IPS-15b (cell line): ENCODE measurements around the gene LCN15.
"Not testable (repeated sequence)": the region's sequence is repeated elsewhere in the genome, so short reads cannot be mapped to it uniquely, and the experiment has no call there.

Experiments used
- H3K27me3 ChIP-seq: one replicate; pipeline ENCODE4 v1.6.1; 2013; ENCODE audit warnings: low read length; ENCODE audit not compliant: control insufficient read depth, insufficient read depth
- H3K36me3 ChIP-seq: one replicate; pipeline ENCODE4 v1.6.1; 2013; ENCODE audit warnings: low read length; ENCODE audit not compliant: control insufficient read depth, insufficient read depth
- H3K4me1 ChIP-seq: one replicate; pipeline ENCODE4 v1.6.1; 2013; ENCODE audit warnings: mild to moderate bottlenecking, low read length; ENCODE audit not compliant: control insufficient read depth, insufficient read depth
- H3K4me3 ChIP-seq: one replicate; pipeline ENCODE4 v1.5.1; 2013; ENCODE audit warnings: low read depth, low read length
- H3K9ac ChIP-seq: one replicate; pipeline ENCODE4 v1.6.1; 2013; ENCODE audit warnings: low read depth, mild to moderate bottlenecking, low read length
- H3K9me3 ChIP-seq: one replicate; pipeline ENCODE4 v1.6.1; 2013; ENCODE audit warnings: mild to moderate bottlenecking, low read length; ENCODE audit not compliant: control insufficient read depth, insufficient read depth

The LCN15 gene

GRCh38 chr9:136802321-136802720 lies 38.0 kb upstream of the LCN15 start:
- no peaks in the 10 kb centered on the region for H3K4me1 ChIP-seq
- no peak overlapping the region for H3K9ac ChIP-seq
- peaks cover 9% of the 10 kb centered on the region for H3K27me3 ChIP-seq
- peaks cover 4% of the 10 kb centered on the region for H3K36me3 ChIP-seq
- no peaks in the 10 kb centered on the region for H3K9me3 ChIP-seq
- no peak overlapping the region for H3K4me3 ChIP-seq

- H3K9ac ChIP-seq: no peak overlapping the region
- H3K36me3 ChIP-seq: peaks cover 2% of the 10 kb centered on the region
- H3K4me1 ChIP-seq: peaks cover 3% of the 10 kb centered on the region
- H3K27me3 ChIP-seq: peaks cover 9% of the 10 kb centered on the region
- peak overlapping the region; percentile 63 for H3K4me3 ChIP-seq
- no peaks in the 10 kb centered on the region for H3K9me3 ChIP-seq
Observed at GRCh38 chr9:136799854-136800657, 35.7 kb upstream of the LCN15 start.

- Histone ChIP-seq H3K4me3 (peak overlapping the region; percentile 63), H3K36me3 (peaks cover 2% of the 10 kb centered on the region), H3K27me3 (peaks cover 9% of the 10 kb centered on the region), H3K9ac (no peak overlapping the region), H3K4me1 (peaks cover 3% of the 10 kb centered on the region), H3K9me3 (no peaks in the 10 kb centered on the region)
Observed at GRCh38 chr9:136799079-136799853, 34.9 kb upstream of the LCN15 start.

- Histone ChIP-seq H3K27me3 (peaks cover 9% of the 10 kb centered on the region), H3K36me3 (peaks cover 3% of the 10 kb centered on the region), H3K9ac (no peak overlapping the region), H3K9me3 (no peaks in the 10 kb centered on the region), H3K4me3 (no peak overlapping the region), H3K4me1 (peaks cover 3% of the 10 kb centered on the region)
Observed at GRCh38 chr9:136798708-136799078, 34.4 kb upstream of the LCN15 start.

GRCh38 chr9:136796775-136797347 lies 32.5 kb upstream of the LCN15 start:
- not testable (repeated sequence) for H3K9ac ChIP-seq, H3K27me3 ChIP-seq, H3K9me3 ChIP-seq, H3K4me1 ChIP-seq, H3K4me3 ChIP-seq
- H3K36me3 ChIP-seq: peaks cover 12% of the 10 kb centered on the region

- Histone ChIP-seq H3K36me3 (peaks cover 12% of the 10 kb centered on the region), H3K9me3 (no peaks in the 10 kb centered on the region), H3K4me1 (peaks cover 3% of the 10 kb centered on the region), H3K27me3 (peaks cover 9% of the 10 kb centered on the region), H3K9ac (peak within 1 kb of the TSS; percentile 24), H3K4me3 (no peak within 1 kb of the TSS)
Observed at GRCh38 chr9:136796238-136796774, 32.0 kb upstream of the LCN15 start, which contains the start of gene CCDC183. CCDC183 (plus strand) TSS chr9:136796338; CDS start chr9:136796398, 60 bp downstream.

- peaks cover 6% of the 10 kb centered on the region for H3K4me1 ChIP-seq
- H3K4me3 ChIP-seq: no peak overlapping the region
- H3K9ac ChIP-seq: no peak overlapping the region
- H3K36me3 ChIP-seq: peaks cover 12% of the 10 kb centered on the region
- peaks cover 9% of the 10 kb centered on the region for H3K27me3 ChIP-seq
- no peaks in the 10 kb centered on the region for H3K9me3 ChIP-seq
Observed at GRCh38 chr9:136795000-136795348, 30.7 kb upstream of the LCN15 start.

GRCh38 chr9:136794281-136794999 lies 30.1 kb upstream of the LCN15 start:
- Histone ChIP-seq H3K9me3 (no peaks in the 10 kb centered on the region), H3K4me1 (peaks cover 6% of the 10 kb centered on the region), H3K27me3 (peaks cover 9% of the 10 kb centered on the region), H3K9ac (no peak overlapping the region), H3K36me3 (peaks cover 12% of the 10 kb centered on the region), H3K4me3 (no peak overlapping the region)

- no peak overlapping the region for H3K4me3 ChIP-seq
- no peak overlapping the region for H3K9ac ChIP-seq
- no peaks in the 10 kb centered on the region for H3K9me3 ChIP-seq
- no peaks in the 10 kb centered on the region for H3K27me3 ChIP-seq
- H3K36me3 ChIP-seq: peaks cover 12% of the 10 kb centered on the region
- H3K4me1 ChIP-seq: peaks cover 6% of the 10 kb centered on the region
Observed at GRCh38 chr9:136793086-136793946, 29.0 kb upstream of the LCN15 start.

GRCh38 chr9:136792321-136793085 lies 28.2 kb upstream of the LCN15 start:
- H3K4me1 ChIP-seq: peaks cover 6% of the 10 kb centered on the region
- H3K9ac ChIP-seq: peak overlapping the region; percentile 3
- H3K9me3 ChIP-seq: no peaks in the 10 kb centered on the region
- H3K4me3 ChIP-seq: peak overlapping the region; percentile 94
- H3K36me3 ChIP-seq: peaks cover 12% of the 10 kb centered on the region
- H3K27me3 ChIP-seq: no peaks in the 10 kb centered on the region
